ENCODE data around the gene TBC1D1.

TBC1D1 gene, protein sequence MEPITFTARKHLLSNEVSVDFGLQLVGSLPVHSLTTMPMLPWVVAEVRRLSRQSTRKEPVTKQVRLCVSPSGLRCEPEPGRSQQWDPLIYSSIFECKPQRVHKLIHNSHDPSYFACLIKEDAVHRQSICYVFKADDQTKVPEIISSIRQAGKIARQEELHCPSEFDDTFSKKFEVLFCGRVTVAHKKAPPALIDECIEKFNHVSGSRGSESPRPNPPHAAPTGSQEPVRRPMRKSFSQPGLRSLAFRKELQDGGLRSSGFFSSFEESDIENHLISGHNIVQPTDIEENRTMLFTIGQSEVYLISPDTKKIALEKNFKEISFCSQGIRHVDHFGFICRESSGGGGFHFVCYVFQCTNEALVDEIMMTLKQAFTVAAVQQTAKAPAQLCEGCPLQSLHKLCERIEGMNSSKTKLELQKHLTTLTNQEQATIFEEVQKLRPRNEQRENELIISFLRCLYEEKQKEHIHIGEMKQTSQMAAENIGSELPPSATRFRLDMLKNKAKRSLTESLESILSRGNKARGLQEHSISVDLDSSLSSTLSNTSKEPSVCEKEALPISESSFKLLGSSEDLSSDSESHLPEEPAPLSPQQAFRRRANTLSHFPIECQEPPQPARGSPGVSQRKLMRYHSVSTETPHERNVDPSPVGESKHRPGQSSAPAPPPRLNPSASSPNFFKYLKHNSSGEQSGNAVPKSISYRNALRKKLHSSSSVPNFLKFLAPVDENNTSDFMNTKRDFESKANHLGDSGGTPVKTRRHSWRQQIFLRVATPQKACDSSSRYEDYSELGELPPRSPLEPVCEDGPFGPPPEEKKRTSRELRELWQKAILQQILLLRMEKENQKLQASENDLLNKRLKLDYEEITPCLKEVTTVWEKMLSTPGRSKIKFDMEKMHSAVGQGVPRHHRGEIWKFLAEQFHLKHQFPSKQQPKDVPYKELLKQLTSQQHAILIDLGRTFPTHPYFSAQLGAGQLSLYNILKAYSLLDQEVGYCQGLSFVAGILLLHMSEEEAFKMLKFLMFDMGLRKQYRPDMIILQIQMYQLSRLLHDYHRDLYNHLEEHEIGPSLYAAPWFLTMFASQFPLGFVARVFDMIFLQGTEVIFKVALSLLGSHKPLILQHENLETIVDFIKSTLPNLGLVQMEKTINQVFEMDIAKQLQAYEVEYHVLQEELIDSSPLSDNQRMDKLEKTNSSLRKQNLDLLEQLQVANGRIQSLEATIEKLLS (N-terminal part only)

DNA sequence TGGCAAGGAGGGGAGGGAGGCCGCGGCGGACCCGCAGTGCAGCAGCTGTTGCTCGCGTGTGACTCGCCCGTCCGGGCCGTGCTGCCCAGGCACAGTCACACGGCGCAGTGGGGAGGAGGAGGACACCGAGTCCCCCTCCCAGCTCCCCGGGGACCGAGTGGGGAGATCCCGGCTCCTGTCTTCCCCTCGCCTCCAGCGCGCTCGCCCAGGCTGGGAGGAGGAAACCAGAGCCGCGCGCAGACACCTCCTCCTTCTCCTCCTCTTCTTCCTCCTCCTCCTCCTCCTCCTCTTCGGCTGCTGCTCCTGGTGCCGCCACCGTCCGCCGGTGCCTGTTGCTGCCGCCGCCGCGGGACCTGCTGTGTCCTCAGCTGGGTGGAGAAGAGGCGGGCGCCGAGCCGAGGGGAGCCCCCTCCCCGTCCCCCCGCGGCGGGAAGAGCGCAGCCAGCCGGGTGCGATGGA lies at the start of gene TBC1D1:
Gene TBC1D1, plus strand, starts transcription at position 284 of the 459 bp plus-strand sequence. CDS start 11,012 bp downstream, outside the sequence.
- DNase-seq = no peak

DNA sequence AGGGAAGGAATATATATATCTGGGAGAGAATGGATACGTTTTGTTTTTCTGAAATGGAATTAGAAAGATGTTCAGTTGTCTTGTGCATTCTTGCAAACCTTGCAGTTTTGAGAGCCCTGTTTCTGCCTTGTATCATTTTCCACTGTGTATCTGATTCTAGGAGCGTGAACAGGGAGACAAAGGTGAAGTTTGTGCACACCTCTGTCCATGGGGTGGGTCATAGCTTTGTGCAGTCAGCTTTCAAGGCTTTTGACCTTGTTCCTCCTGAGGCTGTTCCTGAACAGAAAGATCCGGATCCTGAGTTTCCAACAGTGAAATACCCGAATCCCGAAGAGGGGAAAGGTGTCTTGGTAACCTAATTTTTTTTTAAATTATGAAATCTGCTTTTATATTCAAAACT lies 46.7 kb upstream of the TBC1D1 start:
- DNase-seq = no peak

DNA sequence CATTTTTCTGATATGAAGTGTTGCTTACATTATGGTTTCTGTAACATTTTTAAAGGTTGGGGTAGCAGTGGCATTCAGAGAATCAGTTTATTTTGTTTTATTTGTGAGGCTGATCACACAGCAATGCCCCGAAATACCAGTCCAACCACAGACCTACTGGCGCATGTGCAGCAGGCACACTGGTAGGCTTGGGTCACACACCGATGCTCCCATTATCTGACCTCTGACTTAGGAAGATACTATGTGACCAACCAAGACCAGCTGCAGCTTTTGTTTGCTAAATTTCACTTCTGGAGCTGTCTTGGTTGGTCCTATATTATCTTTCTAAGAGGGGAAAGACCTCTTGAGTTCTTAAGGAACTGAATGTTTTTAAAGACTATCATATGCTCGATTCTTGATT lies 45.7 kb upstream of the TBC1D1 start:
- DNase-seq = no peak

DNA sequence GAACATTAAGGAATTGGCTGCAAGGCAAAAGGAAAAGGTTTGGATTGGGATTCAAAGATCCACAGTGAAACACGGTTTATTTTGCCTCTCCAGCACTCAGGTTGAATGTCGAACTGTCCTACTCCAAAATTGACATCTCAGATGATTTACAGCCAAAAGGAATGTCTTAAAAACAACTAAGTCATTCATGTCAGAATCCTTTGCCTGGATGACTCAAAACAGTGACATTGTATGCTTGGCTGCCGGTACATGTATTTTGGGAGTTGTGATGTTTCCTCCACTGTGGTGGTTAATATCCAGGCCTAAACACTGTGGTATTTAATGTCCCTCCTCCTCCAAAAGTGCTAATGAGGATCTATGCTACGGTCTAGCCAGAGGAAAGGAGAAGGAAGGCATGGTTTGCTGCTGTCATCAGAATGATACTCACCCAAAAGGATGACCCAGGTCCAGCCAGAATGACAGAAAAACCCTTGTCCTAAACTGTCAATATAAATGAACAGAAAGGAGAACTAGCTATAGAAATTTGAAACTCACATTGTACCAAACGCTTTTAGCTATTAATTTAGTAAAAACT lies 43.5 kb upstream of the TBC1D1 start:
- no peak for DNase-seq

DNA sequence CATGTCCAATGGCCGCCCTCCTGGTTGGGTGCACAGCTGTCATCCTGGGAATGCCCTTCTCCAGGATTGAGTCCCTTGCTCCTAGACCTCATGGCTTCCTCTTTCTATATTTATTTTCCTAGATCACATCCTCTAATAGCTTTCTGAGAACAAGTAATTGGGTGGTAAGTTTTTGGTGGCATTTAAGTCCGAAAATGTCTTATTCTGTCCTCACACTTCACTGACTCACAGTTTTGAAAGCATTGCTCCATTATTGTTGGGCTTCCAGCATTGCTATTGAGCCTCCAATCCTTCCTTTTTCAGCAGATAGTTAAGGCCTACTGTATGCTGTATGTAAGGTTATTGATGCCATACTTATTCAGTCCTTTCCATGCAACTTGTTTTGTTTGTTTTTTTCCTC lies 38.5 kb upstream of the TBC1D1 start:
- DNase-seq = no peak

DNA sequence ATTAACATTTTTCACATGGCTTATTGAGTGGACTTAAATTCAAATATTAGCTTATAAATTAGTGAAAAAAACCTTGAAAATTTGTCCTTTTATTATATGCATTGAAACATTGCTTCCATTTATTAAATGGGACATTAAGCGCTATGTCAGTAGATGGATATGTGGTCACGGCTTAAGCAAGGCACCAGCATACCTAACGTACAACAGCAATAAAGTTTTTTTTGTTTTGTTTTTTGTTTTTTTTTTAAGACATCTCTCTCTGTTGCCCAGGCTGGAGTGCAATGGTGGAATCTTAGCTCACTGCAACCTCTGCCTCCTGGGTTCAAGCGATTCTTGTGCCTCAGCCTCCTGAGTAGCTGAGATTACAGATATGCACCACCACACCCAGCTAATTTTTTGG lies 32.8 kb upstream of the TBC1D1 start:
- DNase-seq = no peak

DNA sequence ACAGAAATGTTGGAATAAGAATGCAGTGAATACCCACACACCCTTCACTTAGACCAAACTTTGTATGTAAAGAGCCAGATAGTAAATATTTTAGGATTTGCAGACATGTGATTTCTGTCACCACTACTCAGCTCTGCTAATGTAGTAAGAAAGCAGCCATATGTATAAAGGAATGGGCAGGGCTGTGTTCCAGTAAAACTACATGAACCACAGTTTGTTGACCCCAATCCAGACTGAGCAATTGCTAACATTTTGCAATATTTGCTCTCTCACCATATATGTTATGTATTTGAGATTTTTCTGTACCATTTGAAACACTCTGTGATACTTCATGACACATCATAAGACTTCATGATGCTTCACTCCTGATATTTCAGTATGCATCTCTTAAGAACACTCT lies 32.0 kb upstream of the TBC1D1 start:
- DNase-seq = no peak

DNA sequence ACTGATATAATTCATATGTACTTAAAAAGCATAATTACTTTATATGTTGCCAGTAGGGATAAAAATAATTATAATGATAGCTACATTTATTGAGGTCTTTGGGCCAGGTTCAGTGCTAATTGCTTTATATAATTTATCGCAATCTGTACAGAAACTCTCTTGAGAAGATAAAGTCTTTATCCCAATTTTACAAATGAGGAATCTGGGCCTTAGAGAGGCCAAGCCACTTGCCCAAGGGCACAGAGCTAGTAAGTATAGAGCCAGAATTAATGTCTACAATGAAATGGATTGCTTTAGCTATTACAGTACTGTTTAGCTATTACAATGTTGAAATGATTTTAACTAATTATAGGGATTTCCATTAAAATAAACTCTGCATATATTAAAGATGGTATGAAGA lies 30.6 kb upstream of the TBC1D1 start:
- no peak for DNase-seq

DNA sequence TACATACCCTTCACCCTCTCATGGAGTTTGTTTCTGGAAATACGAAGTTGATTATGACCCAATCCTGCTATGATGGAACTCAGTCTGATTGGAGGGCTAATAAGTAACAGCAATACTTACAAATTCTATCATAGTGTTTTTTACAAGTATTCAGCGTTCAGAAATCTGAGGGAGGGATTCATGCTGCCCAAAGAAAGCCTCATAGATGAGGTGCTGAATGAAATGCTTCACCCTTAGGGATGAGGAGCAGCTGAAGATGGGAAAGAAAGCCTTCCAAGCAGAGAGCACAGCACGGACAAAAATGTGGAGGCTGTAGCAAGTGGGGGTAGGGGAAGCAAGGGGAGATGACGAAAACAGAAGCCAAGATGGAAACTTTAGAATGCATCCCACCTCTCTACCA lies 27.9 kb upstream of the TBC1D1 start:
- no peak for DNase-seq

DNA sequence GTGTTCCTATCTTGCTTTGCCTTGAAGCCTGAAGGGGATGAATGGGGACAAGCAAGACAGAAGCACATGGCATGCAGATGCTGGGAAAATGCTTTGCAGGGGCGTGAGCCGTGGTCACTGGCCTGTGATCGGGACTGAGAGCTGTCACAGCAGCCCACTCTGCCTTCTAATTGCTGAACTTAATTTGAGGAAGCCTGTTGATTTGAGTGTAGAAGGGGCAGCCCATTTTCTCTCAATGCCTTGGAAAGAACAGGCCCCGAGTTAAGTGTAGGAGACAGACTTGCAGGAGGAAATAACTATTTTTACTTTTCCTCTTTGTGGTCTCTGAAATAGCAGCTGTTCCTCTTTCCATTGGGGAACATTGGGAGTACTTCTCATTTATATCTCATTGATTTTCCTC lies 26.1 kb upstream of the TBC1D1 start:
- DNase-seq = no peak

DNA sequence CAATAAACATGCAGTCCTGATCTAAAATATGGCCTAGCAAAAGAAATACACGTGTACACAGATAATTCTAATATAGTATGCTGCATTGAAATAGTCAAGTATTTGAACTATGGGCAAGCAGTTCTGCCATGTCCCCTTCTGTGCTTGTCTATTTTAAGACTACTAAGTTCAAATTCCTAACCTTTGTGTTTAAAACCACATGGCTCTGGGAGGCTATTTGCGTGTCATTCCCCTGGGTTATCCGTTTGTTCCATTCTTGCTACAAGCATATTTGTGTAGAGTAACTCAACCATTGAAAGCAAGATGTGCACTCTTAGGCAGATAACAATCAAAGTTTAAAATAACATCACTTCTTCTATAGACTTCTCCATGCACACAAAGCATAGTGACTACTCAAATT lies 25.4 kb upstream of the TBC1D1 start:
- DNase-seq = no peak

DNA sequence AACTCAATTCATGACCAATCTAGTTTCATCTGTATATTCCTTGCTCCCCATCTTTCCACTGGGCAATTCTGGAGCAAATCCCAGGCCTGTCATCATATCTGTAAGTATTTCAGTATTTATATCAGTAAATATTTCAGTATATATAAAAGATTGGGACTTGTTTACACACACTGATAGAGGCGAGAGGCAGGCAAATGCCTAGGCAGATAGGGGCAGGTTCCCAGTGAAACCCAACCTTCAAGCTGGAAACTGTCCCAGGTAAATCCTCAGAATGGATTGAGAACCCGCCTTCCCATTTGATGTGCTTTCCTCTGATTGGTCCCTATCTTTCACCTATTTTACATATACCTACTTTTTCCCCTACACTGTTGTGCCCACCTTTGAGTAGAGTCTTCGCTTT lies 23.8 kb upstream of the TBC1D1 start:
- no peak for DNase-seq

DNA sequence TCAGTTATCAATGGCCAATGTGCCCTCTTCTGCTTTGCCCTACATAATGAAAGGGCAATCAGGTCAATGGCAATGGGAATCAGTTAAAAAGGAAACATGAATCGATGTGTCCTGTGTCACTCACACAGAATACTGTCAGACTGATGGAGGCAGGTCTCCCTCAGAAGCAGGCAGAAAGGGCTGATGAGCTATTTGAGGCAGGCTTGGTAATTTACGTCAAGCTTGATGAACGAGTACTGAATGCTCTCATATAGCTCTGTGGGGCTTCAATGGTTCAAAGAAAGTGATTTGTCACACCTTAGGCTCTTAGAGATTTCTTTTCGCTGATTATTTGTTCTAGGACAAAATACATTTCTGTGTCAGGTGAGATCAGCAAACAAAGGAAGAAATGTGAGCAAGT lies 22.6 kb upstream of the TBC1D1 start:
- no peak for DNase-seq

DNA sequence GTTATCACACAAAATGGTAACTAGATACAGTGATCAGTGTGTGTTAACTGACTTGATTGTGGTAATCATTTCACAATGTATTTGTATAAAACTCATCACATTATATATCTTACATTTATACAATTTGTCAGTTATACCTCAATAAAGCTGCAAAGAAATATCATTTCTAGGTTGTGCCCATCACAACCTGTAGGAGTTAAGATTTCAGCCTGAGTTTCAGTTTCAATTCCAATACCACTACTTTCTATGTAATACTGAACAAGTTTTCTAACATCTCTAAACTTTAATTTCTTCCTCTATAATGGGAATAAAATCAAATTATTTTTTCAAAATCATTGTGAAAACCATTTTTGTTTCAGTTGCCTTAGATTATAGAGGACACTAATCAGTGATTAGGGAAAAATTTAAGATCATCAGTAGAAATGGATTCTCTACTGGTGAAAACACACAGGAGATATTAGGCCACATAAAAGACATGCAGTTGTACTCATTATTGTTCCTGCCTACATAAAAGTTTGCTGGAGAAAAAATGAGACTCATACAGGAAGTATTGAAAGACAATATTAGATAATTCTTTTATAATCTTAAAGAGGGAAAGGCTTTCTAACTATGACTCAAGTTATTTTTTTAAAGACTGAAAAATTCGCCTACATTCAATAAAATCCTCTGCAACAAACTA lies 18.4 kb upstream of the TBC1D1 start:
- DNase-seq = no peak

DNA sequence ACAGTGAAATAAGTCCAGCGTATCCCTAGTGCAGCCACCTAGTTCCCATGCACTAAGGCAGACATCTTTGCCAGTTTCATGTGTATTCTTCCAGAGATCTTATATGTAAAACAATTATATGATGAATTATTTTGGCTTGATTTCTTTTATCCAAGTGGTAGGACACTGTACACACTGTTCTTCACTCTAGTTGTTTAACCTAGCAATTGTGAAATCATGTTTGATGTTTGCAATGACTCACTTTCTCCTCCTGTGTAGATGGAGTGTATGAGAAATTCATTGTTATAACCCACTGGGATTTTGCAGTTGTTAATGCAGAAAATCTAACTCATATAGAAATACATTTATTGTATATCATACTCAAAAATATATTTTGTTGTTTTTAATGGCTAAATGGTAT lies 17.5 kb upstream of the TBC1D1 start:
- DNase-seq = no peak

DNA sequence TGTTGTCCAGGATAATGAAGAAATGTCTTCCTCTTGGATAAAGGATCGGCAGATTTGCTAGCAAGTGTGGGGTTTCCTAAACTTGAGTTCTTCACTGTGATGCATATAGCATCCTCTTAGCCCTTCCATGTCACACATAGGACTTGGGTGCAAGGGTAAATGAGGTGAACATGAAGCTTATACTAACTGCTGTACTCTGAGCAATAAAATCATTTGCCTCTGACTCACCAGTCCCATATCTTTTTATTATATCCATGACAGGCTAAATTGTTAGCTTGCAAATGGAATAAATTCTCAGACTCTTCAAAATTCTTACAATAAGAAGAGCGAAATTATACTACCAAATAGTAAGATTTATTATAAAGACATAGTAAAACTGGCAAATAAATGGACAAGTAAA lies 14.7 kb upstream of the TBC1D1 start:
- no peak for DNase-seq

DNA sequence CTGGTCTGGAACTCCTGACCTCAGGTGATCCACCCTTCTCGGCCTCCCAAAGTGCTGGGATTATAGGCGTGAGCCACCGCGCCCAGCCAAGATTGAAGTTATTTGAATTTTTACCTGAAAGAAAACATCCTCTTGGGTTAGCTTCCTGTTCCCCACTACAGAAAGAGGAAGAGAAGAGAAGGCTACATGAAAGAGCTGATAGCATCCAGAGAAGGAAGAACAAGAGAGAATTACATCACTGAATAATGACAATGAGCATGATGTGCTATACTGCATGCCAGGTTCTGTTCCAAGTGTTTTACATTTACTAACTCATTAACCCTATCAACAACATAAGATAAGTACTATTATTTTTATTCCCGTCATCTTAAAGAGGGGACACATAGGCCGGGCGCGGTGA lies 11.5 kb upstream of the TBC1D1 start:
- DNase-seq = no peak

DNA sequence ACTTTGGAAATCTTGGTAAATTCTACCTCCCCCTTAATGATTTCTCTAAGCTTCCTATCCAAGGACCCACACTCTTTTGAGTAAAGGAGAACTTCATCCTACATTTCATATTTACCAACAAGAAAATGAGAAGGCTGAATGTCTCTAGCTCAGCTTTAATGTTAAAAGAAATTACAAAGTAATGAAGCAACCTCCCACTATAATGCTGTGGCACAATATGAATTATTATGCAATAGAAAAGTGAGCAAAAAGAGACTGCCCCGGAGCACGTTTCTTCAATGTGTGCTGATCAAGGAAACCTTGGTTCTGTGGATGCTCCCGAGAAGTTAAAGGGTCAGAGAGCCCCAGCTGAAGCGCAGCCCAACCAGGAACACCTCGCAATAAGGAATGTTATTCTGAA lies 9.1 kb upstream of the TBC1D1 start:
- no peak for DNase-seq

DNA sequence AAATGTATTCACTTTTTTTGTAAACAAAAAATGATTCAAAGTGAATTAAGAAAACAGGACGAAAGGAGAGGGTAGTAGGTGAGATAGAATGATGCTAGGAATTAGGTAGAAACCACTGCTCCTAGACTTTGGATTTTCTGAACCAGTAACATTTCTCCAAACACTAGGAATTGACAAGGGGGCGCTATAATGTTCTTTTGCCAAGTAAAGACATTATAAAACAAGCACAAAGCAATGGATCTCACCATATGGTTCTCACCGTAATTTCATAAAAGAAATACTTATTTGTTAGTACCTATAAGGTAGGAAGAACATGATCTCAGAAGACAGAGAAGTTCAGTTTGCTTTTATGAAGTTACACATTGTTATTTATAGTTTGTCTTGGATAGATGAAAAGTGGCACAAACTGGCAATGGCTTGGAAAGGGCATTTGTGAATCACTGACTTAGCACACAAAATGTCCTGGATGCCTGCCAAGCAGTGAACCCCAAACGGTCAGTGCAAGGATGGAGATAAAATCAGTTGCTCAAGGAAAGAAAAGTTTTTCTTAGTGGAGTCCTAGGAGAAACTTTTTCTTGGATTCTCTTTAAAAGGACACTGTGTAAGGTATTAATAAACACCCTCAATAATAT lies 8.1 kb upstream of the TBC1D1 start:
- DNase-seq = no peak

DNA sequence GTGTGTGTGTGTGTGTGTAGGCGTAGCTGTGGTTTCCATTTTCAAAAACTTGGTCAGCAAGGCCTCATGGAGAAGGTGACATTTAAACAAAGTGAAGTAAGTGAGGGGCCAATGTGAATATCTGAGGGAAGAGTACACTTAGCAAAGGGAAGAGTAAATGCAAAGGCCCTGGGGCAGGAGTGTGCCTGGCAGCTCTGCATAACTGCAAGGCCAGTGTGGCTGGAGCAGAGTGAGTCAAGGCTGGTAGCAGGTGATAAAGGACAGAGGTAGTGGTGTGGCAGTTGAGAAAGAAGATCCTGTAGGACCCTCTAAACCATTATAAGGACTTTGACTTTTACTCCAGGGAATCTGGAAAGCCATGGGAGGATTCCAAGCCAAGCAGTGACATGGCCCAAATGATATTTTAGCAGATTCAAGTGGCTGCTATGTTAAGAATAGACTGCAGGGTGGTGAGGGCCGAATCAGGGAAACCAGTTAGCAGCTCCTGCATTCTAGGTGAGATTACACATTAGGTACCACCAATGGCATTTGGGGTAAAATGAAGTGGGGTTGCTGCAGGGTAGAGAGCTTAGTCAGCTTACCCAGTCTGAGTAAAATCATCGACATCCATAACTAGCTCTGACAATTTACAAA lies 5.9 kb upstream of the TBC1D1 start:
- no peak for DNase-seq

DNA sequence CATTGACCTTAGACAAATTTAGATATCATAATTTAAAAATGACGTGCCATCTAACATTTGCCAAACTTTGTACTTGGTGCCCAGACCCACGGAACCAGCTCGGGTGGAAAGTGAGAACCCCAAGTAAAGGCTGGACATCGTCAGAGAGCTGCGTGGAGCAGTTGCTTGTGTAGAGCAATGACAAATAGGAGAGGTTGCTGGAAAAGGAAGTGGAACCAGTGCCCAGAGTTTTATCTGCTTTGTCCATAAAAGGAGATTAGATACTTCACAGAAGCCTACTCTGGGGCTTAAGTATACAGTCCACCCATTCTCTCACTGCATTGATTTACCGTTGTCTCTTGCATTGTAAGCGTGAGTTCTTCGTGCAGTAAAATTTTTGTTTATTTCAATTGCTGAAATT lies 5.4 kb upstream of the TBC1D1 start:
- no peak for DNase-seq
